Neural cell (in vitro differentiated cells): ENCODE measurements around the gene GRM5.

Experiments used
- MXI1 ChIP-seq: fragments of 450-650 bp; conservative IDR thresholded peaks from 2 replicates; pipeline ENCODE4 v1.6.1; 2014; ENCODE audit warnings: antibody characterized with exemption, mild to moderate bottlenecking; ENCODE audit not compliant: poor library complexity, severe bottlenecking
- POLR2AphosphoS5 ChIP-seq: IDR thresholded peaks from 2 replicates; pipeline ENCODE4 v1.6.1; 2012
- RAD21 ChIP-seq: fragments of 450-650 bp; conservative IDR thresholded peaks from 2 replicates; pipeline ENCODE4 v1.6.1; 2014; ENCODE audit warnings: antibody characterized with exemption, mild to moderate bottlenecking, moderate library complexity
- SMC3 ChIP-seq: fragments of 450-650 bp; conservative IDR thresholded peaks from 2 replicates; pipeline ENCODE4 v1.6.1; 2014; ENCODE audit warnings: antibody characterized with exemption, mild to moderate bottlenecking, moderate library complexity; ENCODE audit not compliant: poor library complexity
- TF ChIP-seq, protein P1 (sequence below): fragments of 450-650 bp; IDR thresholded peaks from 2 replicates; pipeline ENCODE4 v1.5.1; 2014; ENCODE audit warnings: antibody characterized with exemption, mild to moderate bottlenecking, moderate library complexity; ENCODE audit not compliant: poor library complexity, severe bottlenecking

GRCh38 chr11:88619071-88619425 is 446.7 kb downstream of the GRM5 start:
- TF ChIP-seq, protein P1, sequence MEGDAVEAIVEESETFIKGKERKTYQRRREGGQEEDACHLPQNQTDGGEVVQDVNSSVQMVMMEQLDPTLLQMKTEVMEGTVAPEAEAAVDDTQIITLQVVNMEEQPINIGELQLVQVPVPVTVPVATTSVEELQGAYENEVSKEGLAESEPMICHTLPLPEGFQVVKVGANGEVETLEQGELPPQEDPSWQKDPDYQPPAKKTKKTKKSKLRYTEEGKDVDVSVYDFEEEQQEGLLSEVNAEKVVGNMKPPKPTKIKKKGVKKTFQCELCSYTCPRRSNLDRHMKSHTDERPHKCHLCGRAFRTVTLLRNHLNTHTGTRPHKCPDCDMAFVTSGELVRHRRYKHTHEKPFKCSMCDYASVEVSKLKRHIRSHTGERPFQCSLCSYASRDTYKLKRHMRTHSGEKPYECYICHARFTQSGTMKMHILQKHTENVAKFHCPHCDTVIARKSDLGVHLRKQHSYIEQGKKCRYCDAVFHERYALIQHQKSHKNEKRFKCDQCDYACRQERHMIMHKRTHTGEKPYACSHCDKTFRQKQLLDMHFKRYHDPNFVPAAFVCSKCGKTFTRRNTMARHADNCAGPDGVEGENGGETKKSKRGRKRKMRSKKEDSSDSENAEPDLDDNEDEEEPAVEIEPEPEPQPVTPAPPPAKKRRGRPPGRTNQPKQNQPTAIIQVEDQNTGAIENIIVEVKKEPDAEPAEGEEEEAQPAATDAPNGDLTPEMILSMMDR = no peak
- no peak for TF ChIP-seq SMC3
- no peak for TF ChIP-seq RAD21
- TF ChIP-seq MXI1 = no peak
- no peak for TF ChIP-seq POLR2AphosphoS5
